H1 (cell line): ENCODE results near the gene ZNF786. TPM values are rescaled to one million over a fixed set of nuclear protein-coding genes. Genes with fewer than 3 reads are reported as not detected.

ENCODE experiments used
- BCL11A ChIP-seq, 2 experiments: IDR thresholded peaks; one replicate each; pipeline ENCODE4 v1.6.1; 2011; ENCODE audit warnings: low read depth in 2 of 2, low read length in 2 of 2, mild to moderate bottlenecking in 2 of 2
- polyA plus RNA-seq, 7 experiments: library from polyadenylated mRNA; depleted of rRNA in 3 of 7; stranded (reverse) in 5 of 7; unstranded in 2 of 7; fragments of >200 nt in 5 of 7; fragments of 200-250 nt in 2 of 7; gene quantifications; 1 replicate in 5 of 7; 2 replicates in 1 of 7; 4 replicates in 1 of 7; pipeline versions ENCODE4 v1.2.1 to v1.2.3, GENCODE V29; 2011 to 2013; ENCODE audit warnings: missing spikeins in 2 of 7, mixed read lengths in 2 of 7
- total RNA-seq: library from RNA; stranded (reverse); fragmentation: NEBNext Ultra II Directional; extraction: Animal tissue kit (Norgen Biotek cat#: 25700); gene quantifications from 2 replicates; pipeline ENCODE4 v1.2.1, GENCODE V29; 2021
- TF ChIP-seq, protein P1 (sequence below): IDR thresholded peaks from 2 replicates; pipeline ENCODE4 v1.6.1; 2011; ENCODE audit warnings: low read depth, mild to moderate bottlenecking, low read length; ENCODE audit not compliant: insufficient read depth

Gene ZNF786
- total and polyA plus RNA-seq, 2 of the 8 experiments (the other 6 are each of a cell fraction or from before 2014, with no cell fraction given), result 7.7 to 16.3 TPM

DNA sequence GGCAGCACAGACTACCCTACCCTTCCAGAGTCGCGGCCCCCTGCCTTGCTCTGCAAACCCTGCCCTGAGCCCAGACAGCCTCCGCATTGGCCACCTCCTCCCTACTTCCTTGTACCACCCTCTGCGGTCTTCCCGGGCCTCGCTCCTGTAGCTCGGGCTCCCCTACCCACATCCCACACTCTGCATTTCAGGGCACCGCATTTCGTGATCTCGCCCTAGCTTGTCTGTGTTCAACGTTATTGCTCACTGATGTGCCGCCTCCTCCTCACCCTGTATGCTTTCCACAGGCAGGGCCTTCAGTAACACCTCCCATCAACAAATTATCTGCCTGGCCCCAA is 68.8 kb downstream of the ZNF786 start (continued):
- TF ChIP-seq, protein P1, sequence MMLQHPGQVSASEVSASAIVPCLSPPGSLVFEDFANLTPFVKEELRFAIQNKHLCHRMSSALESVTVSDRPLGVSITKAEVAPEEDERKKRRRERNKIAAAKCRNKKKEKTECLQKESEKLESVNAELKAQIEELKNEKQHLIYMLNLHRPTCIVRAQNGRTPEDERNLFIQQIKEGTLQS, result no peak
- no peak for TF ChIP-seq BCL11A (IDR thresholded peaks at IDR 0.05; ENCODE audit: low read depth in 2 of 2, low read length in 2 of 2)
